OCI-LY1 (cell line): Measurements from ENCODE around the gene C17orf114.

Source experiments
- H2AFZ ChIP-seq: fragments of 200-600 bp; sonication (generic), shearing (Covaris generic); 2 replicates; pipeline ENCODE4 v1.6.0; 2014; ENCODE audit warnings: antibody characterized with exemption, mild to moderate bottlenecking, low read length
- H3F3A ChIP-seq: fragments of 200-600 bp; sonication (generic), shearing (Covaris generic); 2 replicates; pipeline ENCODE4 v1.6.0; 2014; ENCODE audit warnings: mild to moderate bottlenecking, antibody characterized with exemption, low read length, moderate library complexity; ENCODE audit not compliant: insufficient read depth
- H3K27ac ChIP-seq: fragments of 200-600 bp; sonication (generic); 2 replicates; pipeline ENCODE4 v1.5.1; 2014; ENCODE audit warnings: low read length, mixed run types, mild to moderate bottlenecking, low read depth; ENCODE audit not compliant: poor library complexity, severe bottlenecking
- H3K27me3 ChIP-seq: fragments of 200-600 bp; sonication (generic); 2 replicates; pipeline ENCODE4 v1.6.0; 2014; ENCODE audit warnings: antibody characterized with exemption, mild to moderate bottlenecking, low read length, moderate library complexity; ENCODE audit not compliant: insufficient read depth
- H3K36me3 ChIP-seq: fragments of 200-600 bp; sonication (generic); 2 replicates; pipeline ENCODE4 v1.6.1; 2014; ENCODE audit warnings: mild to moderate bottlenecking, antibody characterized with exemption, low read length, moderate library complexity, mixed read lengths; ENCODE audit not compliant: insufficient read depth
- H3K4me1 ChIP-seq: fragments of 200-600 bp; sonication (generic); 2 replicates; pipeline ENCODE4 v1.5.1; 2014; ENCODE audit warnings: mild to moderate bottlenecking, low read length, moderate library complexity; ENCODE audit not compliant: insufficient read depth, severe bottlenecking
- H3K4me2 ChIP-seq: fragments of 200-600 bp; sonication (generic), shearing (Covaris generic); 2 replicates; pipeline ENCODE4 v1.6.1; 2014; ENCODE audit warnings: low read length
- H3K4me3 ChIP-seq: fragments of 200-600 bp; sonication (generic); 2 replicates; pipeline ENCODE4 v1.5.1; 2014; ENCODE audit warnings: low read length, low read depth, mild to moderate bottlenecking, mixed read lengths; ENCODE audit not compliant: poor library complexity, severe bottlenecking
- H3K79me2 ChIP-seq: fragments of 200-600 bp; shearing (Covaris generic); 2 replicates; pipeline ENCODE4 v1.6.1; 2016; ENCODE audit warnings: mixed run types, low read length, mixed read lengths; ENCODE audit not compliant: insufficient read depth
- H3K9ac ChIP-seq: fragments of 200-600 bp; sonication (generic), shearing (Covaris generic); 2 replicates; pipeline ENCODE4 v1.6.1; 2014; ENCODE audit warnings: mild to moderate bottlenecking, low read length, mixed read lengths
- H3K9me2 ChIP-seq: fragments of 200-600 bp; sonication (generic), shearing (Covaris generic); 2 replicates; pipeline ENCODE4 v1.6.1; 2014; ENCODE audit warnings: low read depth, mild to moderate bottlenecking, low read length, mixed read lengths
- H3K9me3 ChIP-seq: fragments of 200-600 bp; shearing (Covaris generic); 2 replicates; pipeline ENCODE4 v1.6.1; 2014; ENCODE audit warnings: low read length, mixed read lengths
- H4K20me1 ChIP-seq: fragments of 200-600 bp; sonication (generic), shearing (Covaris generic); 2 replicates; pipeline ENCODE4 v1.6.0; 2016; ENCODE audit warnings: mild to moderate bottlenecking, low read length; ENCODE audit not compliant: insufficient read depth
- CTCF ChIP-seq: fragments of 200-600 bp; sonication (generic), shearing (Covaris generic); IDR thresholded peaks from 2 replicates; pipeline ENCODE4 v1.5.1; 2017; ENCODE audit warnings: mild to moderate bottlenecking, antibody characterized with exemption, low read length, moderate library complexity, mixed read lengths
- EZH2 ChIP-seq: fragments of 200-600 bp; sonication (generic), shearing (Covaris generic); IDR thresholded peaks from 2 replicates; pipeline ENCODE4 v1.8.0; 2017; ENCODE audit warnings: borderline replicate concordance, mixed run types, mild to moderate bottlenecking, antibody characterized with exemption, low read length, moderate library complexity, mixed read lengths

C17orf114 gene

GRCh38 chr17:4806456-4806776 lies 4.3 kb upstream of the C17orf114 start:
- Histone ChIP-seq H3K4me1 (peaks cover 15% of the 10 kb centered on the region), H4K20me1 (no peaks in the 10 kb centered on the region), H3K9me3 (no peaks in the 10 kb centered on the region), H3K9me2 (no peaks in the 10 kb centered on the region), H3F3A (no peaks in the 10 kb centered on the region), H3K4me3 (peak overlapping the region; percentile 68), H3K79me2 (no peaks in the 10 kb centered on the region), H3K36me3 (no peaks in the 10 kb centered on the region), H3K27me3 (no peaks in the 10 kb centered on the region), H3K27ac (no peak overlapping the region), H2AFZ (no peak overlapping the region), H3K4me2 (peak overlapping the region; percentile 84), H3K9ac (peak overlapping the region; percentile 67)
- TF ChIP-seq CTCF, result no peak
- no peak for TF ChIP-seq EZH2

- peaks cover 17% of the 10 kb centered on the region for H3K36me3 ChIP-seq
- H3K4me3 ChIP-seq, result no peak overlapping the region
- H3K9me2 ChIP-seq, result no peaks in the 10 kb centered on the region
- H3K4me1 ChIP-seq, result peaks cover 11% of the 10 kb centered on the region
- no peaks in the 10 kb centered on the region for H4K20me1 ChIP-seq
- TF ChIP-seq CTCF (no peak), EZH2 (no peak)
- H3K27ac ChIP-seq, result no peak overlapping the region
- no peak overlapping the region for H3K9ac ChIP-seq
- H3K27me3 ChIP-seq, result no peaks in the 10 kb centered on the region
- H3F3A ChIP-seq, result no peaks in the 10 kb centered on the region
- no peaks in the 10 kb centered on the region for H3K9me3 ChIP-seq
- no peak overlapping the region for H3K4me2 ChIP-seq
- H3K79me2 ChIP-seq, result peaks cover 4% of the 10 kb centered on the region; the same call in 1 of the 2 replicates
- no peak overlapping the region for H2AFZ ChIP-seq
These were observed 1.5 kb downstream of the C17orf114 start for GRCh38 chr17:4800462-4801196.

DNA sequence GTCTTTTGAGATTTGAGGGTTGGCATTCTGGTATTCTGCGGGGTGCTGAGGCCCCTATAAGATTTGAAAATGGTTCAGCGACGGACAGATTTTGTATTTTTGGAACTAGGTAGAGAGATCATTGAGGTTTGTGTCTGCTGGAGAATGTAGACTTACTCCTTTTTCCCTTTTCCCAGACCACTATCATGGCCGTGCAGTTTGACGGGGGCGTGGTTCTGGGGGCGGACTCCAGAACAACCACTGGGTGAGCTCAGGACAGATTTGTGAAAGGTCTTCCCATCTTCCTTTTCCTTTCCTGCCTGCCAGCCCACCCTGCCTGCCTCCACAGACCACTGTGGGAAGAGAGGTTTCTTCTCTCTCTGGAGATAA lies 5.6 kb downstream of the C17orf114 start:
- Histone ChIP-seq H3K4me3 (peak overlapping the region; percentile 100), H3K4me1 (peaks cover 14% of the 10 kb centered on the region), H4K20me1 (no peaks in the 10 kb centered on the region), H3K4me2 (peak overlapping the region; percentile 88), H3K27ac (peak overlapping the region; percentile 66), H3K79me2 (peaks cover 4% of the 10 kb centered on the region; the same call in 1 of the 2 replicates), H3K9me2 (no peaks in the 10 kb centered on the region), H3F3A (no peaks in the 10 kb centered on the region), H3K27me3 (no peaks in the 10 kb centered on the region), H3K36me3 (peaks cover 17% of the 10 kb centered on the region), H2AFZ (no peak overlapping the region; the same call in 1 of the 2 replicates), H3K9ac (peak overlapping the region; percentile 100), H3K9me3 (no peaks in the 10 kb centered on the region)
- no peak for TF ChIP-seq EZH2
- TF ChIP-seq CTCF, result no peak
